ENCODE data around the gene P3H2.

GRCh38 chr3:189954733-189955665, 165.7 kb downstream of the P3H2 start:
- TF ChIP-seq CTCF (IDR thresholded peaks at IDR 0.05): no peak
- TF ChIP-seq ZFX (IDR thresholded peaks at IDR 0.05; ENCODE audit: borderline replicate concordance): no peak

Data from 22Rv1 (cell line).